Type B pancreatic cell (in vitro differentiated cells): ENCODE measurements around the gene LBHD1. TPM values are rescaled to one million over a fixed set of nuclear protein-coding genes. Genes with fewer than 3 reads are reported as not detected.
"Not testable (repeated sequence)": the region's sequence is repeated elsewhere in the genome, so short reads cannot be mapped to it uniquely, and the experiment has no call there.

ENCODE experiments used
- DNase-seq: peaks from one replicate; pipeline ENCODE4 v3.0.0; 2021; ENCODE audit warnings: mixed read lengths; ENCODE audit not compliant: unreplicated experiment; ENCODE audit errors: extremely low spot score
- H3K27ac Mint-ChIP-seq: 2 replicates; pipeline ENCODE4 v1.8.0; 2021; ENCODE audit warnings: mild to moderate bottlenecking, mixed read lengths
- H3K27me3 Mint-ChIP-seq: 2 replicates; pipeline ENCODE4 v1.8.0; 2021; ENCODE audit warnings: mixed read lengths
- H3K36me3 Mint-ChIP-seq: 2 replicates; pipeline ENCODE4 v1.8.0; 2021; ENCODE audit warnings: mixed read lengths
- H3K4me1 Mint-ChIP-seq: one replicate; pipeline ENCODE4 v1.8.0; 2021; ENCODE audit warnings: mixed read lengths; ENCODE audit not compliant: unreplicated experiment
- H3K4me3 Mint-ChIP-seq: 2 replicates; pipeline ENCODE4 v1.8.0; 2021; ENCODE audit warnings: mild to moderate bottlenecking, mixed read lengths
- H3K9me3 Mint-ChIP-seq: 2 replicates; pipeline ENCODE4 v1.8.0; 2021; ENCODE audit warnings: mixed read lengths
- CTCF ChIP-seq: fragments of 200-600 bp; sonication (generic); conservative IDR thresholded peaks from 2 replicates; pipeline ENCODE4 v1.5.0; 2021; ENCODE audit warnings: antibody characterized with exemption, mild to moderate bottlenecking
- total RNA-seq: library from RNA; stranded (reverse); gene quantifications from 2 replicates; pipeline ENCODE4 v1.2.1, GENCODE V29; 2021; ENCODE audit warnings: low replicate concordance

LBHD1 gene
- total RNA-seq, 1 donor from 2014 or later: 8.1 TPM

DNA sequence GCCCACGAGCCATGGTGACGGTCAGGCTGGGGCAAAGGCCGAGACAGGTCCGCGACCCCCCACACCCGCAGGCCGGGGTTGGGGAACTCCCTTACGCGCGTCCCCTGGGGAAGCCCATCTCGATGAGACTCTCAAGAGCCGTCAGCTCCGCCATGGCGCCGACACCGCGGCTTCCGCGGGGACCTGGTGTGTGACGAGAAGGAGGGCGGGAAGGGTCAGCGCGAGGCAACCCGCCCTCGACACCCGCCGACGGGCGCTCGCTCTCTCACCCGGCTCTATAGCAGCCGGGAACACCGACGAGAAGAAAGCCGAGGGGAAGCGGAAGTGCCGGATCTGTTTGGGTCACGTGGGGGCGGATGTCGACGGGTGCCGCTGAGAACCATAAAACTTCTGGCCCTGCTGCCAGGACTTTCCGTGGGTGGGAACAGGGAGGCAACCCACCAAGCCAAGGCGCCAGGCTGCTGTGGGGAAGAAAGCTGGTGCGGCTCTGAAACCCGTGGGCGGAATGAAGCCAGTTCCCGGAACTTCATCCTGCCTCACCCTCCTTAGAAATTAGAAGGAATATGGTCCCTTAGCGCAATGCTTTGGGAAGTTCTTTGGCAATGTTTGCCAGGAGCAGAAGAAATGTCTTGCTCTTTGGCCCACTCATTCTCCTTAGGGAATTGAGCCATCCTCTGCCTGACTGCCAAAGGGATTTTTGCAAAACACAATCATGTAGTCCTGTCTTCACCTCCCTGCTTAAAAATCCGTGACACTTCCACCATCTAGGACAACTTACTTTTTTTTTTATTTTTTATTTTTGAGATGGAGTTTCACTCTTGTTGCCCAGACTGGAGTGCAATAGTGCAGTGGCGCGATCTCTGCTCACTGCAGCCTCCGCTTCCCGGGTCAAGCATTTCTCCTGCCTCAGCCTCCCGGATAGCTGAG is 7.0 kb upstream of the LBHD1 start, which contains the start of gene UBXN1:
Gene UBXN1 (minus strand): TSS at position 304 of the 927 bp plus-strand sequence. CDS start 150 bp downstream, at position 154.
- peak within 1 kb of the TSS; percentile 95 for H3K4me3 Mint-ChIP-seq
- H3K9me3 Mint-ChIP-seq: no peaks in the 10 kb centered on the region
- peak within 1 kb of the TSS; percentile 94 for H3K27ac Mint-ChIP-seq
- peaks cover 28% of the 10 kb centered on the region for H3K4me1 Mint-ChIP-seq
- TF ChIP-seq CTCF: no peak
- no peaks in the 10 kb centered on the region for H3K27me3 Mint-ChIP-seq
- H3K36me3 Mint-ChIP-seq: peaks cover 8% of the 10 kb centered on the region
- DNase-seq: peak; percentile 87

- Mint-ChIP-seq H3K27me3 (no peaks in the 10 kb centered on the region), H3K9me3 (no peaks in the 10 kb centered on the region), H3K4me1 (peaks cover 28% of the 10 kb centered on the region), H3K27ac (peak overlapping the region; percentile 94), H3K36me3 (peaks cover 8% of the 10 kb centered on the region), H3K4me3 (peak overlapping the region; percentile 95)
- no peak for TF ChIP-seq CTCF
- no peak for DNase-seq
These were observed 6.3 kb upstream of the LBHD1 start for GRCh38 chr11:62678433-62678769.

DNA sequence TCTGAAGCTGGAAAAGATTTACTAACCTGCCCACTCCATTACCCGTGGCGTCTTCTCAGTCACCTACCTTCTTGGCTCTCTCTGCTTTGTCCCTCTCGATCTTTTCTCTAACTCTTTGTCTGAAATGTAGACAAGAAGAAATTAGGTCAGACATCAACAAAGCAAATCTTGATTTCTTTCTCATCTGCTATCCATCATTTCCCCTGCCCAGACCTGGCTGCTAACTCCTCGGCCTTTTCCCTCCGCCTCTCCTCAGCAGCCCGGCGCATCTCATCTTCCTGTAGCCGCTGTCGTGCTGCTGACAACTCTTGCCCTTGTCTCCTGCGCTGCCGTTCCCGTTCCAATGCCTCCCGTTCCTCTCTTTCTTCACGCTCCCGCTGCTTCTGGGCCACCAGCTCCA is 5.6 kb upstream of the LBHD1 start:
- H3K4me1 Mint-ChIP-seq: peaks cover 28% of the 10 kb centered on the region
- DNase-seq: no peak
- H3K9me3 Mint-ChIP-seq: no peaks in the 10 kb centered on the region
- H3K36me3 Mint-ChIP-seq: peaks cover 8% of the 10 kb centered on the region
- no peak for TF ChIP-seq CTCF
- H3K27ac Mint-ChIP-seq: peak overlapping the region; percentile 94
- H3K27me3 Mint-ChIP-seq: no peaks in the 10 kb centered on the region
- peak overlapping the region; percentile 95 for H3K4me3 Mint-ChIP-seq

GRCh38 chr11:62677156-62677555 is 5.1 kb upstream of the LBHD1 start:
- DNase-seq: no peak
- Mint-ChIP-seq H3K27ac (peak overlapping the region; percentile 94), H3K4me1 (peaks cover 28% of the 10 kb centered on the region), H3K9me3 (no peaks in the 10 kb centered on the region), H3K27me3 (no peaks in the 10 kb centered on the region), H3K36me3 (peaks cover 8% of the 10 kb centered on the region), H3K4me3 (peak overlapping the region; percentile 95)
- no peak for TF ChIP-seq CTCF

- DNase-seq: no peak
- Mint-ChIP-seq H3K9me3 (no peaks in the 10 kb centered on the region), H3K4me3 (peak overlapping the region; percentile 95), H3K27ac (peak overlapping the region; percentile 94), H3K36me3 (peaks cover 8% of the 10 kb centered on the region), H3K27me3 (no peaks in the 10 kb centered on the region), H3K4me1 (peaks cover 28% of the 10 kb centered on the region)
- TF ChIP-seq CTCF: no peak
These were observed 4.6 kb upstream of the LBHD1 start for GRCh38 chr11:62676698-62677097.

DNA sequence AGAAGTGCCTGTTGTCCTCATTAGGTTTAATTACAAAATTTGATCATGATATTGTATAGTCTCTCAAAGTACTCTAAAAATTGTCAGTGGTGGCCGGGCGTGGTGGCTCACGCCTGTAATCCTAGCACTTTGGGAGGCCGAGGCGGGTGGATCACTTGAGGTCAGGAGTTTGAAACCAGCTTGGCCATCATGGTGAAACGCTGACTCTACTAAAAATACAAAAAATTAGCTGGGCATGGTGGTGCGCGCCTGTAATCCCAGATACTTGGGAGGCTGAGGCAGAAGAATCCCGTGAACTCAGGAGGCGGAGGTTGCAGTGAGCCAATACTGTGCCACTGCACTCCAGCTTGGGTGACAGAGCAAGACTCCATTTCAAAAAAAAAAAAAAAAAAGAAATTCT is 3.3 kb upstream of the LBHD1 start:
- Mint-ChIP-seq H3K36me3 (peaks cover 11% of the 10 kb centered on the region), H3K4me1 (peaks cover 32% of the 10 kb centered on the region)
- DNase-seq, H3K4me3 Mint-ChIP-seq, H3K9me3 Mint-ChIP-seq, H3K27me3 Mint-ChIP-seq, H3K27ac Mint-ChIP-seq: not testable (repeated sequence)
